T-helper 17 cell (primary cell): ENCODE measurements around the gene PIP5K1A. TPM values are rescaled to one million over a fixed set of nuclear protein-coding genes. Genes with fewer than 3 reads are reported as not detected.
A peak's percentile ranks its signal among the peaks of the same experiment; 100 is the strongest.

Experiments
- ATAC-seq: fragments of 150-1000 bp; cut with Tn5 transposase; 2 replicates; pipeline ENCODE4 v1.10.0; 2021; ENCODE audit warnings: mild to moderate bottlenecking, moderate library complexity
- DNase-seq, 3 donors: peaks; one replicate each; pipeline versions ENCODE4 v3.0.0 to v3.0.0-alpha.2; 2020 to 2021
- H3K9me3 ChIP-seq: one replicate; pipeline ENCODE4 v1.7.0; 2013; ENCODE audit warnings: low read length, mild to moderate bottlenecking; ENCODE audit not compliant: control insufficient read depth, poor library complexity, severe bottlenecking
- H3K27ac Mint-ChIP-seq: one replicate; pipeline ENCODE4 v1.8.0; 2022; ENCODE audit warnings: mild to moderate bottlenecking, moderate library complexity, mixed read lengths
- H3K27me3 Mint-ChIP-seq: one replicate; pipeline ENCODE4 v1.8.0; 2022; ENCODE audit warnings: mixed read lengths
- H3K36me3 Mint-ChIP-seq: one replicate; pipeline ENCODE4 v1.8.0; 2022; ENCODE audit warnings: low read depth, mixed read lengths
- H3K4me1 Mint-ChIP-seq: one replicate; pipeline ENCODE4 v1.8.0; 2022; ENCODE audit warnings: mild to moderate bottlenecking, mixed read lengths
- H3K4me3 Mint-ChIP-seq: one replicate; pipeline ENCODE4 v1.8.0; 2022; ENCODE audit warnings: mild to moderate bottlenecking, moderate library complexity, mixed read lengths
- total RNA-seq, 4 donors: library from RNA in 2 of 4; stranded (reverse) in 2 of 4; gene quantifications; one replicate each; pipeline ENCODE4 v1.2.3 and lab custom pipeline; 2022 to 2026

Gene PIP5K1A
- total RNA-seq, 2 donors from 2014 or later, result 41.6 to 43.3 TPM

GRCh38 chr1:151281225-151281968 lies 83.0 kb downstream of the PIP5K1A start:
- peak; percentile 55 for ATAC-seq
- Mint-ChIP-seq H3K4me1 (peaks cover 49% of the 10 kb centered on the region), H3K27me3 (no peaks in the 10 kb centered on the region), H3K27ac (peak overlapping the region; percentile 95), H3K36me3 (peaks cover 4% of the 10 kb centered on the region), H3K4me3 (peak overlapping the region; percentile 97)
- peak; percentile 86 to 96 (median 93) for DNase-seq
- no peaks in the 10 kb centered on the region for H3K9me3 ChIP-seq

DNA sequence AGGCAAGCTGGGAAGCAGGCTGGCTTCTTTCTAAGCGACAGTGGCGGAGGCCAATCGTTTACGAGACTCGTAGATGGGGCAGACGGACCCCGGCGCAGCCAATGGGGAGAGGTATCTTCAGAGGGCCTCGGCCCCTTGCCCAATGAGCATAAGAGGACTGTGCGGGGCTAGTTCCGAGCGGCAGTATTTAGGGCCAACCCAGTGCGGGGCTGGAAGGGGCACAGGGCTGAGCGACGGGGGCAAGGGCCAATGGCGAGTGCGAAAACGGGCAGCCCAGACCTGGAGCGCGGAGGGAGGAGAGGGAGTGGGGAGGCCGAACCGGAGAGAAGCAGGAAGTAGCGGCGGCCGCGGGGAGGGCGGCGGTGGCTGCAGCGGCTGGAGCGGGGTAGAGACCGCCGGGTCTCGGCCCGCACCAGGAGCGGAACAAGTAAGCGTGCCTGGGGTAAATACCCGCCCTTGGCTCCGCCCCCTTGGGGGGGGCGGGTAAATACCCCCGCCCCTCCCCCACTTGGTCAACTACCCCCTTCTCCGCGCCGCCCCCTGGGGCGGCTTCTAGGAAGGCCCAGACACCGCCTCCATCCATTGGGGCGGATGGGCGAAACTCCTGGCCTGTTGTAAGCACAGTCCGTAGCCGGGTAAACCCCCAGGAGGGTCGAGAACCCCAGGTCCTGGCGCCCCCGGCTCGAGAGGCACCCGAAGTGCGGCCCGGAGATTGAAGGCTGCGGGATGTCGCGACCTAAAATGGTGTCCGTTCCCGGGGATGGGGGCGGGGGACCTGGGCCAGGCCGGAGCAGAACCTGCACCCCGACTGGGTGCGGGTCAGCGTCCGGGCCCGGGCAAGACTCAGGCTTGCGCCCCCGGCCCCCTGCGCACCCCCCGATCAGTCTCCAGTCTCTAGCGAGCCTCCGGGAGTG lies 83.9 kb downstream of the PIP5K1A start, which contains the start of gene ZNF687:
Gene ZNF687 (plus strand): TSS at position 331 of the 914 bp plus-strand sequence. CDS start 3,993 bp downstream, outside the sequence.
- no peaks in the 10 kb centered on the region for H3K9me3 ChIP-seq
- no peaks in the 10 kb centered on the region for H3K27me3 Mint-ChIP-seq
- peak within 1 kb of the TSS; percentile 95 for H3K27ac Mint-ChIP-seq
- peak within 1 kb of the TSS; percentile 97 for H3K4me3 Mint-ChIP-seq
- peak; percentile 88 for ATAC-seq
- DNase-seq, result peak; percentile 94 to 96 (median 94)
- peaks cover 44% of the 10 kb centered on the region for H3K4me1 Mint-ChIP-seq
- peaks cover 4% of the 10 kb centered on the region for H3K36me3 Mint-ChIP-seq

- H3K9me3 ChIP-seq, result no peaks in the 10 kb centered on the region
- peaks cover 4% of the 10 kb centered on the region for H3K36me3 Mint-ChIP-seq
- DNase-seq, result peak in 1 of 3 donors; percentile 17
- no peaks in the 10 kb centered on the region for H3K27me3 Mint-ChIP-seq
- peak overlapping the region; percentile 95 for H3K27ac Mint-ChIP-seq
- ATAC-seq, result no peak
- peak overlapping the region; percentile 97 for H3K4me3 Mint-ChIP-seq
- peaks cover 36% of the 10 kb centered on the region for H3K4me1 Mint-ChIP-seq
Measured at GRCh38 chr1:151282883-151283725, 84.8 kb downstream of the PIP5K1A start.

DNA sequence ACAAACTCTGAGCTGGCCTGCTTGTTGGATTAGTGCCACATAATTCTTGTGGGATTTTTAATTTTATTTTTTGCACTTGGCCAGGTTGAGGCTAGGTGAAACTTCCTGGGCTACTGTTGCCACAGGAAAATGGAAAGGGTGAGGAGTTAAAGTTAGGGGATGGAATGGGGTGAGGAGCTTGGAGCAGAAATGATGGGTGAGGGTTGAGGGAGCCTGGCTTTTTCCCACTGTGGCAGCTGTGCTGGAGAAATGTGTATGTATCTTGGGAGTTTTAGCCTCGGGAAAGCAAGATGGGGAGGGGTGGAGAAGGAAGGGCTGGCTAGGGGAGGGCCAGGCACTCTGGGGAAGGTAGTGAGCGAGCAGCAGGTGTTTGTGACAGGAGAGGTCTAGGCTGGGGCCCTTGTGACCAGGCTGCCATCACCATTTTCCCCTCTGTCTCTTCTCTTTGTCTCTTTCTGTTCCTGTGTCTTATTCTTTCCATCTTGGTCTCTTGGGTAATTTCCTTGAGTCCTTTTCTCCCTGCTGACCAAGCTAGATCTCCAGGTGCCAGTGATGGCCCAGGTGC lies 85.7 kb downstream of the PIP5K1A start:
- no peaks in the 10 kb centered on the region for H3K9me3 ChIP-seq
- Mint-ChIP-seq H3K27me3 (no peaks in the 10 kb centered on the region), H3K4me1 (peaks cover 44% of the 10 kb centered on the region), H3K27ac (peak overlapping the region; percentile 95), H3K4me3 (peak overlapping the region; percentile 97), H3K36me3 (peaks cover 12% of the 10 kb centered on the region)
- DNase-seq, result no peak
- no peak for ATAC-seq

GRCh38 chr1:151286619-151287340 lies 88.4 kb downstream of the PIP5K1A start:
- Mint-ChIP-seq H3K27me3 (no peaks in the 10 kb centered on the region), H3K36me3 (peaks cover 10% of the 10 kb centered on the region), H3K4me3 (no peak overlapping the region), H3K27ac (peak overlapping the region; percentile 57), H3K4me1 (peaks cover 40% of the 10 kb centered on the region)
- DNase-seq, result no peak
- no peaks in the 10 kb centered on the region for H3K9me3 ChIP-seq
- ATAC-seq, result no peak

DNA sequence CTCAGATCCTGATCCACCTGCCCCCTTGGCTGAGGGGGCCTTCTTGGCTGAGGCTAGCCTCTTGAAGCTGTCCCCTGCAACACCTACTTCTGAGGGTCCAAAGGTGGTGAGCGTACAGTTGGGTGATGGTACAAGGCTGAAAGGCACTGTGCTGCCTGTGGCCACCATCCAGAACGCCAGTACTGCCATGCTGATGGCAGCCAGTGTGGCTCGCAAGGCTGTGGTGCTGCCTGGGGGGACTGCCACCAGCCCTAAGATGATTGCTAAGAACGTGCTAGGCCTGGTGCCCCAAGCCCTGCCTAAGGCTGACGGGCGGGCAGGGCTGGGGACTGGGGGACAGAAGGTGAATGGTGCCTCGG lies 89.0 kb downstream of the PIP5K1A start:
- ATAC-seq (no peak), DNase-seq (no peak)
- H3K4me1 Mint-ChIP-seq, result peaks cover 37% of the 10 kb centered on the region
- no peak overlapping the region for H3K4me3 Mint-ChIP-seq
- peaks cover 8% of the 10 kb centered on the region for H3K36me3 Mint-ChIP-seq
- H3K27me3 Mint-ChIP-seq, result no peaks in the 10 kb centered on the region
- no peaks in the 10 kb centered on the region for H3K9me3 ChIP-seq
- no peak overlapping the region for H3K27ac Mint-ChIP-seq

- H3K9me3 ChIP-seq, result no peaks in the 10 kb centered on the region
- Mint-ChIP-seq H3K4me1 (peaks cover 37% of the 10 kb centered on the region), H3K36me3 (peaks cover 12% of the 10 kb centered on the region), H3K4me3 (no peak overlapping the region), H3K27me3 (no peaks in the 10 kb centered on the region), H3K27ac (no peak overlapping the region)
- no peak for ATAC-seq
- no peak for DNase-seq
Measured at GRCh38 chr1:151287767-151288500, 89.6 kb downstream of the PIP5K1A start.

- Mint-ChIP-seq H3K27me3 (no peaks in the 10 kb centered on the region), H3K36me3 (peaks cover 12% of the 10 kb centered on the region), H3K27ac (peak overlapping the region; percentile 78), H3K4me3 (no peak overlapping the region), H3K4me1 (peaks cover 33% of the 10 kb centered on the region)
- ATAC-seq, result no peak
- no peaks in the 10 kb centered on the region for H3K9me3 ChIP-seq
- DNase-seq, result no peak
Measured at GRCh38 chr1:151288502-151288901, 90.2 kb downstream of the PIP5K1A start.

DNA sequence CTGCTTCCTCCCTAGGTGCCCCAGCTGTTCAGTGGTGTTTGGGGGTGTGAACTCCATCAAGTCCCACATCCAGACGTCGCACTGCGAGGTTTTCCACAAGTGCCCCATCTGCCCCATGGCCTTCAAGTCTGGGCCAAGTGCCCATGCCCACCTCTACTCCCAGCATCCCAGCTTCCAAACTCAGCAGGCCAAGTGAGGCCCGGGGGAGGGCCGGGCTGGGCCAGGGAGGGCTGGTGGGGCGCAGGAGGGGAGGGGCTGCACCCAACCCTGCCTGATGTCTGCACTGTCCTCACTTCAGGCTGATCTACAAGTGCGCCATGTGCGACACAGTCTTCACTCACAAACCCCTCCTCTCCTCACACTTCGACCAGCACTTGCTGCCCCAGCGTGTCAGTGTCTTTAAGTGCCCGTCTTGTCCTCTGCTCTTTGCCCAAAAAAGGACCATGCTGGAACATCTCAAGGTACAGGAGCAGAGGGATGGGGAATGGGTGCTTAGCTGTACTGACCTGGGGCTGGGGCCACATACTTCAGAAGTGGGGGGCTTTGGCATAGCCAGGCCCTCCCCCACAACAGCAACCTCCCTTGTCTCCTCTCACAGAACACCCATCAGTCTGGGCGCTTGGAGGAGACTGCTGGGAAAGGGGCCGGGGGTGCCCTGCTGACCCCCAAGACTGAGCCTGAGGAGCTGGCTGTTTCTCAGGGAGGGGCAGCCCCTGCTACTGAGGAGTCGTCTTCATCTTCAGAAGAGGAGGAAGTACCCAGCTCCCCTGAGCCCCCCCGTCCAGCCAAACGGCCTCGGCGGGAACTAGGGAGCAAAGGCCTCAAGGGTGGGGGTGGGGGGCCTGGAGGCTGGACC lies 91.0 kb downstream of the PIP5K1A start:
- Mint-ChIP-seq H3K27me3 (no peaks in the 10 kb centered on the region), H3K4me3 (no peak overlapping the region), H3K36me3 (peaks cover 12% of the 10 kb centered on the region), H3K4me1 (peaks cover 25% of the 10 kb centered on the region), H3K27ac (peak overlapping the region; percentile 78)
- no peaks in the 10 kb centered on the region for H3K9me3 ChIP-seq
- ATAC-seq, result no peak
- no peak for DNase-seq

DNA sequence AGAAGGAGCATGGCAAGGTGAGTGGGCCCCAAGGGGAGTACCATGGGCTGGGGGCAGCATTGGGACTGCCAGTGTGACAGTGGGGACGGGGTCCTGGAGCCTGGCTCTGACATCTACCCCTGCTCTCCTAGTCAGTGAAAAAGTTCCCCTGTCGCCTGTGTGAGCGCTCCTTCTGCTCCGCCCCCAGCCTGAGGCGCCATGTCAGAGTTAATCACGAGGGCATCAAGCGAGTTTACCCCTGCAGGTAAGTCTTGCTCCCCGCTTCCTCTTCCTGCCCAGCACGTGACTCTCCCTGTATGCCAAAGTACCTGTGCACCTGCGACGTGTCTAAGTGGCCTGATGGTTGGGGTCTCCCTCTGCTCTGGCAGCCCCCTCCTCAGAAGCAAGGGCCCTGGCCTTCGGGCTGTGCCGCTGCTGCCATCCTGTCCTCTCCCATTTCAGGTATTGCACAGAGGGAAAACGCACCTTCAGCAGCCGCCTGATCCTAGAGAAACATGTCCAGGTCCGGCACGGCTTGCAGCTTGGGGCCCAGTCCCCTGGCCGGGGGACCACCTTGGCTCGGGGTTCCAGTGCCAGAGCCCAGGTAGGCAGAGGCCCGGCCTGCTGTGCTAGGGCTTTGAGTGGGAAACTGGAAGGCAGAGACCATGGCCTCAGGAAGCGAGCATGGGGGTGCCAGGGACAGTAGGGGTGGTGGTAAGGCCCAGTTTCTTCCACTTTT lies 91.8 kb downstream of the PIP5K1A start:
- no peak overlapping the region for H3K27ac Mint-ChIP-seq

More for the DNA sequence above, 91.8 kb downstream of the PIP5K1A start:
- no peak overlapping the region for H3K4me3 Mint-ChIP-seq
- DNase-seq, result no peak
- ATAC-seq, result no peak
- peaks cover 12% of the 10 kb centered on the region for H3K36me3 Mint-ChIP-seq
- H3K27me3 Mint-ChIP-seq, result no peaks in the 10 kb centered on the region
- H3K4me1 Mint-ChIP-seq, result peaks cover 17% of the 10 kb centered on the region
- H3K9me3 ChIP-seq, result no peaks in the 10 kb centered on the region
